ENCODE data around the gene BAIAP2L2.

Gene BAIAP2L2

DNA sequence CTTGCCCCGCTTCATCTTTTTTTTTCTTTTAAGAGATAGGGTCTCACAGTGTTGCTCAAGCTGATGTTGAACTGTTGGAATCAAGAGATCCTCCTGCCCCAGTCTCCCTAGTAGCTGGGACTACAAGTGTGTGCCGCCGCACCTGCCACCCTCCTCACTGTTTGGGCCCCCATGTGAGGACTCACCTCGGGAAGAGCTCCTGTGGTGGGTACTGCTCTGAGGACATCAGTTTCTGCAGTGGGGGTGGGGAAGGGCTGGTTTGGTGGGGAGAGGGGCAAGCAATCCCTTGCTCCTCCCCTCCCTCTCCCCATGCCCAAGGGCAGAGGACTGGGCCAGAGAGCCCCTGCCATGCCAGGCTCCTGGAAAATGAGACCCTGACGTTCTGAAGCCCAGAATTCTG is 25.0 kb downstream of the BAIAP2L2 start:
- no peak overlapping the region for H3K4me3 ChIP-seq (ENCODE audit: low read depth, low read length)
- H2AFZ ChIP-seq = no peak overlapping the region
- no peaks in the 10 kb centered on the region for H3K9me3 ChIP-seq (ENCODE audit: control insufficient read depth, low read length)
- TF ChIP-seq, protein P1, sequence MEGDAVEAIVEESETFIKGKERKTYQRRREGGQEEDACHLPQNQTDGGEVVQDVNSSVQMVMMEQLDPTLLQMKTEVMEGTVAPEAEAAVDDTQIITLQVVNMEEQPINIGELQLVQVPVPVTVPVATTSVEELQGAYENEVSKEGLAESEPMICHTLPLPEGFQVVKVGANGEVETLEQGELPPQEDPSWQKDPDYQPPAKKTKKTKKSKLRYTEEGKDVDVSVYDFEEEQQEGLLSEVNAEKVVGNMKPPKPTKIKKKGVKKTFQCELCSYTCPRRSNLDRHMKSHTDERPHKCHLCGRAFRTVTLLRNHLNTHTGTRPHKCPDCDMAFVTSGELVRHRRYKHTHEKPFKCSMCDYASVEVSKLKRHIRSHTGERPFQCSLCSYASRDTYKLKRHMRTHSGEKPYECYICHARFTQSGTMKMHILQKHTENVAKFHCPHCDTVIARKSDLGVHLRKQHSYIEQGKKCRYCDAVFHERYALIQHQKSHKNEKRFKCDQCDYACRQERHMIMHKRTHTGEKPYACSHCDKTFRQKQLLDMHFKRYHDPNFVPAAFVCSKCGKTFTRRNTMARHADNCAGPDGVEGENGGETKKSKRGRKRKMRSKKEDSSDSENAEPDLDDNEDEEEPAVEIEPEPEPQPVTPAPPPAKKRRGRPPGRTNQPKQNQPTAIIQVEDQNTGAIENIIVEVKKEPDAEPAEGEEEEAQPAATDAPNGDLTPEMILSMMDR (IDR thresholded peaks at IDR 0.05) = no peak
- no peaks in the 10 kb centered on the region for H3K27me3 ChIP-seq (ENCODE audit: control insufficient read depth, insufficient read depth, low read length)
- no peak overlapping the region for H3K9ac ChIP-seq
- no peaks in the 10 kb centered on the region for H3K36me3 ChIP-seq (ENCODE audit: control insufficient read depth, insufficient read depth, low read length)
- no peak overlapping the region for H3K27ac ChIP-seq
- H3K4me1 ChIP-seq = no peaks in the 10 kb centered on the region
- no peak overlapping the region for H3K4me2 ChIP-seq (ENCODE audit: low read length)
- H3K79me2 ChIP-seq = no peaks in the 10 kb centered on the region

DNA sequence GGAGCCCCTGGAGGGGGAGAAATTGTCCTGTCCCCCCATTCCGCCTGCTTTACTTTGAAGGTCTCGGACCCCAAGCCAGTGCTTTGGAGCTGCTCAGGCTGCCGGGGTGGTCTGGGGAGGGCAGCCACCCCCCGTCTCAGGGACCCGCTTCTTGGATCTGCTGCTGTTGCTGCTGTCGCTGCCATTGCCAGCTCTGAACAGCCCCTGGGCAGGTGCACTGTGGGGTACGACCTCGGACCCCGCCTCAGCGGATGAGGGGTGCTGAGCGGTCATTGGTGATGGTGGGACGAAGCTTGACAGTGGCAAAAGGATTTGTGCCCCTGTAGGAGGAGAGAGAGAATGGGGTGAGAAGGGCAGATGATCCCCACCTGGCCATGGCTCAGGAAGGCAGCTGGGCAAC is 25.4 kb downstream of the BAIAP2L2 start:
- H3K4me1 ChIP-seq = no peaks in the 10 kb centered on the region

DNA sequence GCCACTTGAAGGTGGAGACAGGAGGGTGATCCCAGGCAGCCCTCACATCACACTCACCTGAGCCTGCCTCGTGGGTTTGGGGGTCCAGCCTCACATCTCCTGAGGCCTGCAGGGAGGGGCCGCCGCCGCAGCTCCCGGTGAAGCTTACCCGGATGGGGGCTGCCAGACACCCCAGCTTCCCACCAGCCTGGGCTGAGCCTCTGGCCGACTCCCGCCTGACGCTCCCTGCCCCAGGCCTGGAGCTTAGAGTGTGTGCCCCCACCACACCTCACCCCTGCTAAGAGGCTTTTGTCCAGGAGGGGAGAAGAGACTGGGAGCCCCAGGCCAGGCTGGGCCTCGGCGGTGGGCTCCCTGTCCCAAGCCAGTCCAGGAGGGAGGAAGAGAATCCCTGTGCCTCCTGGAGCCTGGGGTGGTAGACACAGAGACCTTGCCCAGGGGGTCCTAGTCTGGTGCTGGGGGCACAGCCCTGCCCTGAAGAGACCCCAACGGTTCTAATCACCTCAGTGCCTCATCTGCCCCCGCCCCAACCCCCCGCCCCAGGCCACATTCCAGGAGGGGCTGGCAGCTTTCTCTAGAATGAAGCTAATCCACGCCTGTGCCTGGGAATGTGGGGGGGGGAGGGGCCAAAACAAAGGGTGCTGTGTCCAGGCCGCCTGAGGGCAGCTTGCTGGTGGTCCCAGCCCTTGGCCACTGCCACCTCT is 26.4 kb downstream of the BAIAP2L2 start, which contains the start of gene SLC16A8:
SLC16A8 (minus strand) TSS at position 254 of the 701 bp plus-strand sequence. CDS start 1,311 bp downstream, outside the sequence.
- Histone ChIP-seq H3K4me3 (ENCODE audit: low read depth, low read length) (no peak within 1 kb of the TSS), H3K4me1 (no peaks in the 10 kb centered on the region), H3K4me2 (ENCODE audit: low read length) (no peak within 1 kb of the TSS), H2AFZ (no peak within 1 kb of the TSS), H3K36me3 (ENCODE audit: control insufficient read depth, insufficient read depth, low read length) (no peaks in the 10 kb centered on the region), H3K9ac (no peak within 1 kb of the TSS), H3K27me3 (ENCODE audit: control insufficient read depth, insufficient read depth, low read length) (no peaks in the 10 kb centered on the region), H3K79me2 (no peaks in the 10 kb centered on the region), H3K9me3 (ENCODE audit: control insufficient read depth, low read length) (no peaks in the 10 kb centered on the region), H3K27ac (no peak within 1 kb of the TSS)
- TF ChIP-seq, protein P1 (IDR thresholded peaks at IDR 0.05) = no peak

More for the DNA sequence above, 25.4 kb downstream of the BAIAP2L2 start:
- TF ChIP-seq, protein P1 (IDR thresholded peaks at IDR 0.05) = no peak
- Histone ChIP-seq H3K4me2 (ENCODE audit: low read length) (no peak overlapping the region), H3K79me2 (no peaks in the 10 kb centered on the region), H3K9me3 (ENCODE audit: control insufficient read depth, low read length) (no peaks in the 10 kb centered on the region), H3K27ac (no peak overlapping the region), H2AFZ (no peak overlapping the region), H3K9ac (no peak overlapping the region), H3K36me3 (ENCODE audit: control insufficient read depth, insufficient read depth, low read length) (no peaks in the 10 kb centered on the region), H3K4me3 (ENCODE audit: low read depth, low read length) (no peak overlapping the region), H3K27me3 (ENCODE audit: control insufficient read depth, insufficient read depth, low read length) (no peaks in the 10 kb centered on the region)

DNA sequence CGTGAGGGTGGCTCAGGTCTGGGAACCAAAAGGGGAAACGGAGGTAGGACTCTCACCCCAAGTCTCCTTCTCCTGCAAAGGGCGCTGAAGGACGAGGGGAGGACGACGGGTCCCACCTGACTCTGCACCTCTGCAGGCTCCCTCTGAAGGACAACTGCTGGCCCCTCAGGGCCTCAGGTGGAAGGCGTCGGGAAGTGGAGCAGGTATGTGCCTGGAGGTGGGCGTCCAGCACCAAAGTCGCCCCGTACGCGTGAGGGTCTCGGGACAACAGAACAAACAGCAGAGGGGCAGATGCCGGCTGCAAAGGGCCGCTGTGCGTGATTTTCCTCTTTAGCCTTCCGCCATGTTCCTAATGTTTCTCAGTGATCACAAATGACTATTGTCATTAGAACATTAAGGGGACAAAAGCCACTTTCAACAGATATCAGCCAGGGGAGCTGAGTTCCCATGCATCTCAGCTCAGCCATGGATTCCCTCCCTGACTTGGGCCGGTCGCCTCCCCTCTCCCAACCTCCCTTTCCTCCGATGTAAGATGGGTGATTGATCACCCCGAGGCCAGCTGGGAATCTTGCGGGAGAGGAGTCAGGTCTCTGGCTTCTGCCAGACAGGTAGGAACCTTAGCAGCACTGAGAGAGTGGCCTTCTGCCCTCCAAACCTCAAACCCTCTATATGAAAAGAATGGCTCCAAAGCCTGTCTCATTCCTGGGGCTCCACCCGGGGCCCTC is 27.3 kb downstream of the BAIAP2L2 start:
- Histone ChIP-seq H3K79me2 (no peaks in the 10 kb centered on the region), H3K9me3 (ENCODE audit: control insufficient read depth, low read length) (no peaks in the 10 kb centered on the region), H3K36me3 (ENCODE audit: control insufficient read depth, insufficient read depth, low read length) (no peaks in the 10 kb centered on the region), H3K27me3 (ENCODE audit: control insufficient read depth, insufficient read depth, low read length) (no peaks in the 10 kb centered on the region), H3K4me2 (ENCODE audit: low read length) (no peak overlapping the region), H3K4me3 (ENCODE audit: low read depth, low read length) (no peak overlapping the region), H2AFZ (no peak overlapping the region), H3K4me1 (no peaks in the 10 kb centered on the region), H3K27ac (no peak overlapping the region), H3K9ac (no peak overlapping the region)
- TF ChIP-seq, protein P1 (IDR thresholded peaks at IDR 0.05) = no peak

Measured in parathyroid adenoma (tissue), 2 donors.